HG03025 (cell line): ENCODE results near the gene LRIG1.

Experiments used
- ATAC-seq: cut with Tn5 transposase; IDR thresholded peaks from one replicate; pipeline ENCODE4 v1.9.1; 2021; ENCODE audit warnings: mild to moderate bottlenecking, moderate library complexity; ENCODE audit not compliant: unreplicated experiment, low FRiP score

The LRIG1 gene

DNA sequence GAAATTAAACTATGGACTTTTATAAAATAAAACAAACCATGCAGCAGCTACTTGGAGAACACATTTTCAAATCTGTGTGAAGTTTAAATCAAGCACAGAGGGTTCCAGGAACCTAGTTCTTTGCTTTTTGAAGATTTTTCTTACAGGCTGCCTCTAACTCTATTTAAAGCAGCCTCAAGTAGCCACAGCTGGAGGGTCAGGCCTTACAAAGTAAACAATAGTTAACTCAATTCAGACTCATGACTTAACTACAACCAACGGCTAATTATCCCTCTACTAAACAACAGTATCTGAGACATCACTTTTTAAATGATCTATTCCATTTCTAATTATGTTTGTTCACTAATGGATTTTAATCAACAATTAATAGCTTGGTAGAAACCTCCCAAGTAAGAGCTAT is 9.8 kb downstream of the LRIG1 start:
- no peak for ATAC-seq

DNA sequence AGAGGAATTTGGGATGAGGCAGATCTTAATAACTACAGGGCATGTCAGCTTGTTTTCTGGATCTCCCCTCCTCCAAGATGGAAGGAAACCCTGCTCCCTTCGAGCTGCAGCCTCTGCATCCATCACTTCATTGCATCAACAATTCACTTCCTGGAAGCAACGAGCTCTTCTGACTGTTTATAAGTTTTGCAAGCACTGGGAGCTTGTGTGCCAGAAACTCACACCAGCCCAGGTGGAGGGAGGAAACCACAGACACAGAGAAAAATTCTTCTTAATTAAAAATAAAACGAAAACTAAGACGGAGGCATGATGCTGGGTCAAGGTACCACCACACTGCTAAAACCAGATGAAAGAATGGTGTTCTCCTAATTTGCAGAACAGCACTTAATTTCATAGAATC is 10.6 kb downstream of the LRIG1 start:
- ATAC-seq, result no peak

DNA sequence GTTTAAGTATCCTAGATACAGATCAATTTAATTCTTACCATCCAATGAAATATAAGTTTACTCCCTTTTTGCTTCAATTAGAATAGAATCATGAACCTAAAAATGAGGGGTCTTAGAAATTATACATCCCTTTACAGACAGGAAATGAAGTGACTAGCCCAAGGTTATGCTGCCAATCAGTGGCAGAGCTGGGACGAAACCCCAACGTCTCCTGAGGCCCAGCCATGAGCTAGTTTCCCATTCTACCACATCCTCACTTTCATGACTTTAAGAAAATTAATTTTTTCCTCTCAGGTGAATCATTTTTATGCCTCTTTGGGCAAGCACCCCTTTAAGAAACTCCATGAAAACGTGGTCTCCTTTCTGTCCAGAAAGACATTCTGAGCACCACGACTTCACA is 11.2 kb downstream of the LRIG1 start:
- ATAC-seq, result no peak

DNA sequence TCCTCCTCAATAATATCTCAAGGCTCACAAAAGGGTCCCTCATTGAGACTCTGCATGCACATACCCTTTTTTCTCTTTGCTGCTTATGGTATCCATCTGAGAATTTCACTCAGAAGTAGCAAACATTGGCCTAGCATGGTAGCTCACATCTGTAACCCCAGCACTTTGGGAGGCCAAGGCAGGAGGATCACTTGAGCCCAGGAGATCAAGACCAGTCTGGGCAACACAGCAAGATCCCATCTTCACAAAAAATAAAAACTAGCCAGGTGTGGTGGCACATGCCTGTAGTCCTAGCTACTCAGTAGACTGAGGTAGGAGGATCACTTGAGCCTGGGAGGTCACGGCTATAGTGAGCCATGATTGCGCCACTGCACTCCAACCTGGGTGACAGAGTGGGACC is 11.7 kb downstream of the LRIG1 start:
- no peak for ATAC-seq

DNA sequence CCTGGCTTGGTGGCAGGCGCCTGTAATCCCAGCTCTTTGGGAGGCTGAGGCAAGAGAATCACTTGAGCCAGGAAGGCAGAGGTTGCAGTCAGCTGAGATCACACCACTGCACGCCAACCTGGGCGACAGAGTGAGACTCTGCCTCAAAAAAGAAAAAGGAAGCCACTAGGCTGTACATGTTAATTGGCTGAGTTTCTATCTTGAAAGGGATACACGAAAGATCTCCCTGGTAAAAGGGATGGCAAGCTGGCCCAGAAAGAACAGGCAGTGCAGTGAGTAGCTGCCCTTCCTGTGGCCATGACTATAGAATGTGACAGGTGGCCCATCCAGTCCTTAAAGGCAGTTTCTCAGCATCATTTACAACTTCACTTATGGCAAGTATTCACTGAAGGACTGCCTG is 12.3 kb downstream of the LRIG1 start:
- ATAC-seq, result no peak

DNA sequence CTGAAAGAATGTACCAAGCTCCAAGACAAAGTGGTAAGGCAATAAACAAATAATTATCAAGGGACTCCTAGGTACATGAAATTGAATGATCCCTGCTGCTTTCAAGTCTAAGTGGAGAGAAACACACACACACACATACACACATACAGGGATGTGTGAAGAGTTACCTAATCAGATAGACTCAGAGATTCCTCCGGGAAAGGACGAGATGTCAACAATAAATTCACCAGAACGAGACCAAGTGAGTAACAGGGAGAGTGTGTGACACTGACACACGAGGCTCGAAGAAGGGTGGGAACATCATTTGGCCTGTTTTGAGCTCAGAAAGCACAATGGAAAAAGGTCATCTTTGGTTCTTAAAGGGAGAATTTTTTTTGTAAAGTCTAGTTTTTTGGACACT is 13.4 kb downstream of the LRIG1 start:
- ATAC-seq, result no peak

DNA sequence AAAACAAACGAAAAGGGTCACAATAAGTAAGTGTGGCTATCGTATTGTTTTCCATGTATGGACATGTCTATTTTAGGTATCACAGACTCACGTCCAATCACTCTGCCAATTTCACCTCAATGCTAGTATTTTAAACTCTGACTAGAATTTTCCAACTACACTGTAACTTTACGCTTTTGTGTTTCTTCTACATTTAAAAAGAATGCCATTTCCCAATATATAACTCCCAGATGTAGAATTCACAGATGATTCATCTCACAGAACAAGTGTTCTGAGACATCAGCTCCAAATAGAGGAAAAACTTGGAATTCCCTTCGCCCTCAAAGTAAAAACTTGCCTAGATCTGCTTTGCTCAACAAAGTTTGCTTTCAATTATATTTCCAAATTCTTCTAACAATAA is 14.2 kb downstream of the LRIG1 start:
- ATAC-seq, result no peak

DNA sequence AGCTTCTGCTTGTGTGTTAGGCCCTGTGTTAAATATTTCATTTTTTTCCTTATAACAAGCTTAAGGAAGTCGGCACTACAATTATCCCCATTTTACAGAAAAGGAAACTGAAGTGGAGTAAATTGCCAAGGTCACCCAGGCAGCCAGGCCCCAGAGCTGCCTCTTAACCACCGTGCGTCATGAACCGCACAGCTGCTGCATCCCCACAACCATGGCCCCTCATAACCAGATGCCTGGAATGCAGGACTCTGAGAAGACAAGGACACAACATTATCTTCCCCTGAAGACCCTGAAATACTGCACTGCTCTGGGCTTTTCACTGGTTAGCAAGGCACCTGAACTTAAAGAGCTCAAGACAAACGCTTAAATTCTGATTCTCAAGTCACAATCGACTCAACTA is 14.6 kb downstream of the LRIG1 start:
- ATAC-seq, result no peak

DNA sequence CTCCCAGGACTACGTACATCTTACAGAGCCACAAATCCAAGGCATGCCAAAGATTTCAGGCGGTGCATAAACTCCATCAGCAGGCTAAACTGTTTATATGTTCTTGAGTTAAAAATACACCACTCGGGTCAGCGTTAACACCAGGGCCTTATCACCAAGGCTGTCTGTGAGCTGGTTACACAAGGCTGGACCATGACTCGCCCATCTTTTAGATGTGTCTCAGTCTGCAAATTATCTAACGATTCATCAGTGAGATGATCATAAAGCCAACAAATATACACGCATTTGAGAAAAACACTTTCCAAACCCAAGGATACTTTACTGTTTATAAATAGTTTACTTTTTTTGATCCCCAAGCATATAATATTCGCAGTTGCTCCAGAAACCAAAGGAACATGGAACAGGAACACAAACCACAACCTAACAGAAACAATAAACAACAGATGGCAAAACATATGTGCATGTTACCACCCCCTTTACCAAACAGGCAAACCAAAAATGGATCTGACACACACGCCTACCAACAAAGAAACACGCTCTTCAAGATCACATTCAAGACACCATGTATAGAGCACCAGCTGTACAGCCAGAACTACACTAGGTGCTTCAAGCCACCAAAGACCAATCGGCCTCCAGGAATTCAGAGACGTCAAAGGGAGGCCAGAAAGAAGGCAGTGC is 15.4 kb downstream of the LRIG1 start:
- no peak for ATAC-seq

DNA sequence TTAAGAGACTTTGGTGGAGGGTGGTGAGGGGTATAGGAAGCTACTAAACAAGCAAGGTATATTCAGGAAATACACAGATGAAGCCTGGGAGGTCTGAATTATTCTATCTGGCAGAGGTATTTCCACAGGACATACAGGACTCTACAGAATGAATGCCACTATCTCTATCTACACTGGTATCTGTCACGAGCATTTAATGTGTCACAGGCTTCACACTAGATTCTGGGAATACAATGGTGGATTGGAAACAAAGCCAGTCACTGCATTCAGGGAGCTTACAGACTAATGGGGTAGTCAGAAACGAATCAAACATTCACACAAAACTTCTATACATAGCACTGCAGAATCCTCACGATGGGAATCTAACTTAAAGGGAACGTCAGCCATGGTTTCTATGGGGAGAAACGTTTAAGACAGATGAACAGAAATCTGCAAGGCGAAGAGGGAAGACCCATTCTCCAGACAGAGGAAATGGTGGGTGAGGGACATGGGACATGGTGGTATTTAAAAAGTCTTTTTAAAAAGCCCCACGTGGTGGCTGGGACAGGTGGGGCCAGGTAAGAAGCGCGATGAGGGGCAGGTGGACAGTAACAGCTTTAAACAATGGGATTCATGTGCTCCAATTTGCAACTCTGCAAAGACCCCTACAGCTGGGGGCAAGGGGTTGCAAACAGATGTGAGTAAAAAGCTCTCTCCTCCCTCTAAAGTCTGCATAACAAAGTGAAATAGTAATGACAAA is 16.5 kb downstream of the LRIG1 start:
- ATAC-seq, result no peak

DNA sequence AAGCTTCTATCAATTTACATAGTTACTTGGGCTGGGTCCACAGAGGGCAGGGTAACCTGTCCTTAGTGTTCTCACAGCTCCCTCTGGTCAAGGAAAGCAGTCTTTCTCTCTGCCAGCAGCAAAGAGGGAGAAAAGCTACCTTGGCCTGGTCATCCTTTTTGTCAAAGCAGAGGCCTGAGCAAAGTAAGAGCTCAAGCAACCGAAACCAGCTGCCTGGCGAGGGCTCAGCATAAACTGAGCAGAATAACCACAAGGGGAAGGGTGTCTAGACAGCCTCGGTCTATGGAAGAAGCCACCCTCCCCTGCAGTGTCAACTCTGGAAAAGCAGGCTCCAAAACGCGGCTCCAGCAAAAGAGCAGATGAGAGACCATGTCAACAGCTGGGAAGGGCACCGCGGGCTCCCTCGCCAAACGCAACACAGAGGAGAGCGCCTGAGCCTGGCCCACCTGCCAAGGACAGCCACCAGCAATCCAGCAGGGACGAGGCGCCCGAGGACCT is 17.4 kb downstream of the LRIG1 start:
- ATAC-seq, result no peak

DNA sequence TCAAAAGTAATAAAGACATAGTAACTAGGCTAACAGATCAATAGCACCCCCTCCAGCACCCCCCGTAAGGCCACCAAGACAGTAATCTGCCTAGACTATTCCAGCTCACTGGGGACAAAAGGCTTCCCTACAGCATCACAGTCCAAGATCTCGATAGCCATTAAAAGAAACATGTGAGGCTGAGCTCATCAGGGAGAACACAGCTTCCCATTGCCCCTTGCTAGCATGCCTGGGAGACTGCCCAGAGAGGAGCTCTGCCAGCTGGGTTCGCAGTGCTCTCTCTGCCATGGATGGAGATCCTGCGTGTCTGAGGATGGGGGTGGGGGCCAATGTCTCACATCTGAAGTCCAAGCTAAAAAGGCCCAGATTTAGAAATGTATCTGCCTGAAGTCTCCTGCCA is 17.8 kb downstream of the LRIG1 start:
- no peak for ATAC-seq

DNA sequence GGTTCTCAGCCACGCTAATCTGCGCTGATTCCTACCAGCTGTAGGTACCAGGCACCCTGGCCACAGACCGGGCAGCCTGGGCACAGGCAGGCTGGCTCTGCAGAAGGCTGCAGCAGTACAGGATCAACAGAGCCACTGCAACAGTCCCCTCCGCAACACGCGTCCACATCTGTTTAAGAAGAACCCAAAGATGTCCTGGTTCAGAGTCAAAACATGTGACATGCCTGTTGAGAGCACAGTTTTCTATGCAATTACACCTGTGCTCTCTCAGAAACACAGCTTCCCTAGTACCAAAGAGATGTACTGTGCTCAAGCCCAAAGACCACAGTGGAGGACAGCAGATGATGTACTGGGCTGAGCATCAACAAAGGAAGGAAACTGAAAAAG is 18.8 kb downstream of the LRIG1 start:
- ATAC-seq, result no peak

DNA sequence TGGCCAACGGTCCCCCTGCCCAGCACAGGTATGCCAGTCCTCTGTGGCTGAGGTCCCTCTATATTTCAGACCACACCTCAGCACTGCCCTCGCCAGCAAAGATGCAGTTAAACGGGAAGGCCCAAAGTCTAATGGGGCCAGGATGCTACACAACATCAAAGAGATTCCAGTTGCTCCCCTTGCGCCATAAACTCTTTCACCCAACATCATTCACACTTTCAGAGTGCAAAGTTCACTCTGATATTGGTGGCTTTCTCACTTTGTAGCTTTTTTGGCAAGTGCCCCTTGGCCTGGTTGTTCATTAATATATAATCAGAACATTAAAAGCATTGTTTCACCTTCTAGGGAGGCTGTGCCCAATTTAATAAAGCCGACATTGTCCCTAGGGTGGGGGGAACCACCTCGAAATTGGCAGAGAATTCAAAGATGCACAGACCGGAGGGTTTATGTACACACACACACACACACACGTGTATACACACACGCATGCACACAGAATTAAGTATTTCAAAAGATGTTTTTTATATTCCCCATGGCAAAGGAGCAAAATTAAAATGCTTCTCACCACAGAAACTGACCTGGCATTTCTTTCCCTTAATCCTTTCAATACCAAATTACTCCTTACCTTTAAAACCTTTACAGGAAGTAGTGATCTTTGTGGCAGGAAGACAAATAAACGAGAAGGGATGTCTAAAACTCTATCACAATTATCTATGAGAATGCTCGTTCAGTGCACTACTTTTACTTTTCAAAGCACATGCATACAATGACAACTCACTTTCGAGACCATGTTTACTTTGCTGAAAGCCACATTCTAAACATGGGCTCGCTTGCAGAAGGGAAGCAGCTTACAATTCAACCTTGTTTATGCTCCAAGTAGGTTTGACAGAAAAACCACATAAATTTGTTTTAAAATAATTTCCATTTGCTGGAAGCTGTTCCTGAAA is 19.5 kb downstream of the LRIG1 start:
- no peak for ATAC-seq

DNA sequence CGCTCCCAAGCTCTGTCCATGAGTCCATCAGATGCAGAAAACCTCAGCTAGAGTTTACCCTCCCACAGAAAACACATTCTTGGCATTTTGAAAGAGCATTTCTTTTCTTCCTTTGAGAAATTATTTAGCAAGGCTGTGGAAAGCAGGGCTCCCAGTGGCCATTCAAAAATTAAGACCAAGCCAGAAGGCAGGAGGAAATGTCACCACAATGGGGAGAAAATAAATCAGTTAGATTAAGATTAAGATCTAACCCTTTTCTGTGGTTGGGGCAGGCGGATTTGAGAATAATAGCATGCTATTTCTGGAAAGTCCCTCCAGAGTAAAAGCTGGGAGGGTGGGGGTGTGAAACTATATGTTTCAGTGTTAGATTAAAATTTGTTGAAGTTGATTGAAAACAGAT is 20.2 kb downstream of the LRIG1 start:
- no peak for ATAC-seq

DNA sequence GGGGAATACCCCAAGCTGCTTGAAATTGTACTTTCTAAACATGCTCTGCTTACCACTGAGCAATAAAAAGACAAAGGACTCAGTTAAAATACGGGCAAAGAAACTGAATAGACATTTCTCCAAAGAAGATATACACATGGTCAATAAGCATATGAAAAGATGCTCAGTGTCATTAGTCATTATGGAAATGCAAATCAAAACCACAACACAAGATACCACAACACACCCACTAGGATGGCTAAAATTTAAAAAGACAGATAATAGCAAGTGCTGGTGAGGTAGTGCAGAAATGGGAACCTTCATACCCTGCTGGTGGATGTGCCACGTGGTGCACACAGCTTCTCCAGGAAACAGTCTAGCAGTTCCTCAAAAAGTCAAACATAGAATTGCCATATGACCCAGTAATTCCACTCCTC is 21.3 kb downstream of the LRIG1 start:
- no peak for ATAC-seq

DNA sequence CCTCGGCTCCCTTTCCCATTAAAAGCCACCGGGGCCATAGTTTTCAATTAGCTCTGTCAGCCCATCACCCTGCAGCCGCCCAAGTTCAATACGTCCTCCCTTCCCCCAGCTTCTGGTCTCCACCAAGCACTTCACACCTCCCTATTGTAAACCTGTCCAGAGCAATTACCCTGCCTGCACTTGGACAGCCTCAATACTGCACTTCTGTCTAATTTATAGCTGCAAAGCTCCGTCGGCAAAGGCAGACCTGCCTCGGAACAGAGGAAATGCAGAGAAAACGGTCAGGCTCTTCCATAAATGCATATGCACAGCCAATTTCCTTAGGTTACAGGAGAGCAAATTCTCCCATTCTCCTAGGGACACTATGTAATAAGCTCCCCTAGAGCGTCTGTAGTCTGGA is 21.9 kb downstream of the LRIG1 start:
- ATAC-seq, result no peak

DNA sequence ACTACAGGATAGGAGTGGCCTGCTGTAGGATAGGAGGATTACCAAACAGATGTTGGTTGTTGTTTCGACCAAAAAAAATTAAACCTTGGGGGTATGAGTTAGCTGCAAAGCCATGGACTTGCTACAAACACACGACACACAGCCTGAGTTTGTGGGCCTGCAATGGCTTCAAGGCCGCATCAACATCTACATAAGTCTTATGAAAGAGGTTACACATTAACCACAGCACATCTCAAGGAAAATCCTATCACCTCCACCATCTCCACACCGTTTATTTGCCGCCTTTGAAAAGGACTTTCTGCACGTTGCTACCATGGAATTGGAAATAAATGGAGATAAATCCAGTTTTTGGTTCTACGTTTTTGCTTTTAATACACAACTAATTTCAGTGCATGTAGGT is 23.0 kb downstream of the LRIG1 start:
- no peak for ATAC-seq

DNA sequence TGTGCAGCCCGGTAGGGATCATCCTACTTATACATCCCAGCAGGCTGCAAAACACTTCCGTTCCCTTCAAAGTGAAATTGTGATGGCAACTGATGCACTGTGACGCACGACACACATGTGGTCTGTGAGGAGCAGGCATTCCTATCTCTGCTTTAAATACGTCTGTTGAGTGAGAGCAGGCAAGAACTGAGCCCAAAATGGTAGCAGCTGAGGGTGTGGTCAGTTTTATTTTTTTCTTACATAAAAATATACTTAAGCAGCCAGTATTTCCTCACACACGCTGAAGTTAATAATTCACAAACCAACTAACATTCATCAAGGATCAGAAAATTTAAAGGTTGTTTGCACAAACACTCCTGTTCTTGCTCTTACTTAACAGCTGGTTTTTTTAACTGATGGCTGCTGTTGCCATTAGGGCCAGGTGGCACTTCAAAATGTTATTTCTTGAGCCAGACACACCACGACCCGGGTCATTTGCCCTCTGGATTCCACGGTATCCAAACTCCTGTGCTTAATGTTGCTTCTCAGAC is 23.9 kb downstream of the LRIG1 start:
- ATAC-seq, result no peak

DNA sequence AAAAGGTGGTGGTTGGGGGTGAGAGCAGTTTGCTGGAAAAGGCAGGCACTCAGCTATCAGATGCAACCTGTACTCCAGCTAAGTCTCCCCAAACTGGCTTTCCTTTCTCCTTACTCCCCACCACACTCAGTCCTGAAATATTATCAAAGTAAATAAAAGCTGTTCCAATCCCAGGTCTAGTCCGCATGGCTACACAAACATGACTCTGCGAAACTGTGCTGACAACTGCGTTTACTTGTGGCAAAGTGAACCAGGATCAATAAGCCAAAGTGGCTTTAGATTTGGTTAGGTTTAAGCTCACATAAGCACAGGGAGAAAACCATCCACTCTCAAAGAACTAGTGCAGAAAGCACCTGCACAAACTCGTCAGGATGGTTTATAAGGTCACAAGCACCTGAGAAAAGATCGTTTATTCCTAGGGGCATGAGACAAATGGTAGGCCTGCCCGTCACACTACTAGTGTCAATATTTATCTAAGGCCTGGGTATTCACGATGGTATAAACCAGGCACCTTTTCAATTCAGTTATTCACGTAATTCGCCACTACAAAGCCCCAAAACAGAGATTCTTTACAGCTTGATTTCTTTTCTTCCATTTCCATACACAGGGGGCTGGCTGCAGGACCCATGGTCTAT is 25.3 kb downstream of the LRIG1 start:
- no peak for ATAC-seq
